ENCODE results near the gene MYOM3.

- no peak for TF ChIP-seq CTCF (IDR thresholded peaks at IDR 0.05 in 2 of 3, conservative IDR thresholded peaks at IDR 0.05 in 1 of 3; ENCODE audit: borderline replicate concordance in 1 of 3, insufficient read depth in 1 of 3, low read depth in 2 of 3, low read length in 2 of 3)
- TF ChIP-seq ZNF274 (IDR thresholded peaks at IDR 0.05; ENCODE audit: low read depth, low read length) = no peak
- TF ChIP-seq RAD21 (IDR thresholded peaks at IDR 0.05; ENCODE audit: low read depth) = no peak
- TF ChIP-seq ATF3 (IDR thresholded peaks at IDR 0.05) = no peak
- TF ChIP-seq REST (IDR thresholded peaks at IDR 0.05; ENCODE audit: low read depth) = no peak
- TF ChIP-seq, protein P1, sequence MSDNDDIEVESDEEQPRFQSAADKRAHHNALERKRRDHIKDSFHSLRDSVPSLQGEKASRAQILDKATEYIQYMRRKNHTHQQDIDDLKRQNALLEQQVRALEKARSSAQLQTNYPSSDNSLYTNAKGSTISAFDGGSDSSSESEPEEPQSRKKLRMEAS (IDR thresholded peaks at IDR 0.05) = no peak
- TF ChIP-seq EZH2 (IDR thresholded peaks at IDR 0.05) = no peak
- TF ChIP-seq POLR2A (IDR thresholded peaks at IDR 0.05; ENCODE audit: borderline replicate concordance, extremely low read depth, insufficient read depth, insufficient read length) = no peak
- TF ChIP-seq POLR2AphosphoS5 (IDR thresholded peaks at IDR 0.05; ENCODE audit: low read depth, low read length) = no peak
- no peak for TF ChIP-seq YY1 (IDR thresholded peaks at IDR 0.05; ENCODE audit: extremely low read depth, insufficient replicate concordance, low read depth, low read length)
- TF ChIP-seq, protein P2, sequence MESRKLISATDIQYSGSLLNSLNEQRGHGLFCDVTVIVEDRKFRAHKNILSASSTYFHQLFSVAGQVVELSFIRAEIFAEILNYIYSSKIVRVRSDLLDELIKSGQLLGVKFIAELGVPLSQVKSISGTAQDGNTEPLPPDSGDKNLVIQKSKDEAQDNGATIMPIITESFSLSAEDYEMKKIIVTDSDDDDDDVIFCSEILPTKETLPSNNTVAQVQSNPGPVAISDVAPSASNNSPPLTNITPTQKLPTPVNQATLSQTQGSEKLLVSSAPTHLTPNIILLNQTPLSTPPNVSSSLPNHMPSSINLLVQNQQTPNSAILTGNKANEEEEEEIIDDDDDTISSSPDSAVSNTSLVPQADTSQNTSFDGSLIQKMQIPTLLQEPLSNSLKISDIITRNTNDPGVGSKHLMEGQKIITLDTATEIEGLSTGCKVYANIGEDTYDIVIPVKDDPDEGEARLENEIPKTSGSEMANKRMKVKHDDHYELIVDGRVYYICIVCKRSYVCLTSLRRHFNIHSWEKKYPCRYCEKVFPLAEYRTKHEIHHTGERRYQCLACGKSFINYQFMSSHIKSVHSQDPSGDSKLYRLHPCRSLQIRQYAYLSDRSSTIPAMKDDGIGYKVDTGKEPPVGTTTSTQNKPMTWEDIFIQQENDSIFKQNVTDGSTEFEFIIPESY (IDR thresholded peaks at IDR 0.05; ENCODE audit: extremely low read depth, insufficient replicate concordance, low read length) = no peak
- TF ChIP-seq EZH2phosphoT487 (IDR thresholded peaks at IDR 0.05; ENCODE audit: borderline replicate concordance) = no peak
Measured at GRCh38 chr1:24130385-24130784, 18.4 kb upstream of the MYOM3 start.
